NCI-H1048 (cell line): ENCODE results near the gene C14orf132.
"Not testable (repeated sequence)": the region's sequence is repeated elsewhere in the genome, so short reads cannot be mapped to it uniquely, and the experiment has no call there.

ENCODE experiments used
- DNase-seq: peaks from one replicate; lab custom pipeline; 2025; lab: John Stamatoyannopoulos, UW

Gene C14orf132

GRCh38 chr14:96038920-96039632, at the start of gene C14orf132:
C14orf132 (plus strand) TSS chr14:96039362; CDS start chr14:96039501, 139 bp downstream.
- DNase-seq: no peak

GRCh38 chr14:95993768-95994592, 45.2 kb upstream of the C14orf132 start:
- no peak for DNase-seq

- DNase-seq: no peak
Observed at GRCh38 chr14:95994593-95994928, 44.6 kb upstream of the C14orf132 start.

- DNase-seq: no peak
Observed at GRCh38 chr14:95998656-95999055, 40.5 kb upstream of the C14orf132 start.

- no peak for DNase-seq
Observed at GRCh38 chr14:96001866-96002497, 37.2 kb upstream of the C14orf132 start.

GRCh38 chr14:96002498-96002884, 36.7 kb upstream of the C14orf132 start:
- no peak for DNase-seq

GRCh38 chr14:96011131-96011530, 28.0 kb upstream of the C14orf132 start:
- no peak for DNase-seq

- DNase-seq: no peak
Observed at GRCh38 chr14:96011607-96012006, 27.6 kb upstream of the C14orf132 start.

- DNase-seq: not testable (repeated sequence)
Observed at GRCh38 chr14:96012757-96013156, 26.4 kb upstream of the C14orf132 start.

- no peak for DNase-seq
Observed at GRCh38 chr14:96014176-96014575, 25.0 kb upstream of the C14orf132 start.

GRCh38 chr14:96016501-96017160, 22.5 kb upstream of the C14orf132 start:
- DNase-seq: no peak

- DNase-seq: no peak
Observed at GRCh38 chr14:96017882-96018281, 21.3 kb upstream of the C14orf132 start.

GRCh38 chr14:96027431-96028355, 11.5 kb upstream of the C14orf132 start:
- DNase-seq: no peak

- DNase-seq: no peak
Observed at GRCh38 chr14:96029089-96029645, 10.0 kb upstream of the C14orf132 start.

- no peak for DNase-seq
Observed at GRCh38 chr14:96030108-96030760, 8.9 kb upstream of the C14orf132 start.

GRCh38 chr14:96031691-96032090, 7.5 kb upstream of the C14orf132 start:
- no peak for DNase-seq

GRCh38 chr14:96035456-96035855, 3.7 kb upstream of the C14orf132 start:
- DNase-seq: no peak

- no peak for DNase-seq
Observed at GRCh38 chr14:96037891-96038557, 1.1 kb upstream of the C14orf132 start.

GRCh38 chr14:96038558-96038919, 623 bp upstream of the C14orf132 start:
- DNase-seq: no peak
